ENCODE data around the gene TMEM240. TPM values are rescaled to one million over a fixed set of nuclear protein-coding genes. Genes with fewer than 3 reads are reported as not detected.

The TMEM240 gene
- total and polyA plus RNA-seq, 3 donors from 2014 or later: 3.6 to 6.3 (median 4.3) TPM

GRCh38 chr1:1547476-1547875 is 7.1 kb upstream of the TMEM240 start:
- Histone ChIP-seq H3K4me3 (no peak overlapping the region), H3K36me3 (ENCODE audit: low read depth, missing control alignments) (no peaks in the 10 kb centered on the region), H3K4me1 (peaks cover 8% of the 10 kb centered on the region), H3K27ac (no peak overlapping the region), H3K9me3 (no peaks in the 10 kb centered on the region), H3K27me3 (no peaks in the 10 kb centered on the region)
- WGBS, 2 donors: 93 to 94% methylated on average over 14 to 19 of the region's 19 CpGs
- TF ChIP-seq CTCF (IDR thresholded peaks at IDR 0.05) (no peak), POLR2A (IDR thresholded peaks at IDR 0.05) (no peak)
- DNase-seq: no peak
- intact Hi-C loops (cut with DNase I; ENCODE audit: low total_unique reads): no loop called here

- TF ChIP-seq CTCF (IDR thresholded peaks at IDR 0.05) (no peak), POLR2A (IDR thresholded peaks at IDR 0.05) (no peak)
- H3K27ac ChIP-seq: no peak overlapping the region
- H3K27me3 ChIP-seq: no peaks in the 10 kb centered on the region
- intact Hi-C loops (cut with DNase I; ENCODE audit: low total_unique reads): no loop called here
- 83 to 84% methylated on average over 9 of the region's 9 CpGs for WGBS, 2 donors
- H3K9me3 ChIP-seq: no peaks in the 10 kb centered on the region
- no peak for DNase-seq
- H3K4me1 ChIP-seq: peaks cover 8% of the 10 kb centered on the region
- no peak overlapping the region for H3K4me3 ChIP-seq
- H3K36me3 ChIP-seq (ENCODE audit: low read depth, missing control alignments): no peaks in the 10 kb centered on the region
Observed at GRCh38 chr1:1547011-1547410, 6.6 kb upstream of the TMEM240 start.

GRCh38 chr1:1545946-1546737 is 5.7 kb upstream of the TMEM240 start:
- 87 to 91% methylated on average over 23 of the region's 23 CpGs for WGBS, 2 donors
- TF ChIP-seq CTCF (IDR thresholded peaks at IDR 0.05) (no peak), POLR2A (IDR thresholded peaks at IDR 0.05) (no peak)
- Histone ChIP-seq H3K4me1 (peaks cover 8% of the 10 kb centered on the region), H3K36me3 (ENCODE audit: low read depth, missing control alignments) (no peaks in the 10 kb centered on the region), H3K9me3 (no peaks in the 10 kb centered on the region), H3K27me3 (no peaks in the 10 kb centered on the region), H3K4me3 (no peak overlapping the region), H3K27ac (no peak overlapping the region)
- no peak for DNase-seq
- intact Hi-C loops (cut with DNase I; ENCODE audit: low total_unique reads): no loop called here

GRCh38 chr1:1544544-1544943 is 4.1 kb upstream of the TMEM240 start:
- no peak for TF ChIP-seq POLR2A (IDR thresholded peaks at IDR 0.05)
- no peak for TF ChIP-seq CTCF (IDR thresholded peaks at IDR 0.05)
- Histone ChIP-seq H3K27ac (no peak overlapping the region), H3K9me3 (no peaks in the 10 kb centered on the region), H3K27me3 (no peaks in the 10 kb centered on the region), H3K36me3 (ENCODE audit: low read depth, missing control alignments) (no peaks in the 10 kb centered on the region), H3K4me1 (peaks cover 5% of the 10 kb centered on the region), H3K4me3 (no peak overlapping the region)
- WGBS, 2 donors: 93% methylated on average over 10 of the region's 10 CpGs
- intact Hi-C loops (cut with DNase I; ENCODE audit: low total_unique reads): no loop called here
- DNase-seq: no peak

- Histone ChIP-seq H3K27me3 (no peaks in the 10 kb centered on the region), H3K4me3 (no peak overlapping the region), H3K27ac (no peak overlapping the region), H3K9me3 (no peaks in the 10 kb centered on the region), H3K36me3 (ENCODE audit: low read depth, missing control alignments) (no peaks in the 10 kb centered on the region), H3K4me1 (peaks cover 11% of the 10 kb centered on the region)
- 85 to 96% methylated on average over 12 to 19 of the region's 19 CpGs for WGBS, 2 donors
- DNase-seq: no peak
- TF ChIP-seq POLR2A (IDR thresholded peaks at IDR 0.05) (no peak), CTCF (IDR thresholded peaks at IDR 0.05) (no peak)
- intact Hi-C loops (cut with DNase I; ENCODE audit: low total_unique reads): no loop called here
Observed at GRCh38 chr1:1543706-1544099, 3.3 kb upstream of the TMEM240 start.
